ENCODE measurements around the gene FAM98C. TPM values are rescaled to one million over a fixed set of nuclear protein-coding genes. Genes with fewer than 3 reads are reported as not detected.

Gene FAM98C
- polyA plus RNA-seq, 1 donor (not counting 4 experiments of a cell fraction or from before 2014, with no cell fraction given), result 5.8 TPM

- no peak overlapping the region for H3K4me3 ChIP-seq (ENCODE audit: control insufficient read depth in 2 of 3, extremely low read depth in 1 of 3, insufficient read depth in 2 of 3, low read depth in 1 of 3, low read length in 3 of 3)
- H3K27ac ChIP-seq (ENCODE audit: control insufficient read depth, insufficient read depth, low read length), result no peak overlapping the region
- H4K20me1 ChIP-seq (ENCODE audit: control insufficient read depth, extremely low read depth, insufficient read depth, low read length), result no peaks in the 10 kb centered on the region
- TF ChIP-seq CTCF (optimal IDR thresholded peaks at IDR 0.05 in 1 of 3, IDR thresholded peaks at IDR 0.05 in 1 of 3, conservative IDR thresholded peaks at IDR 0.05 in 1 of 3; ENCODE audit: extremely low read depth in 1 of 3, insufficient read depth in 2 of 3, low read length in 3 of 3) (no peak), EZH2 (IDR thresholded peaks at IDR 0.05; ENCODE audit: low read length) (no peak)
- DNase-seq (ENCODE audit: low read depth, low spot score), result no peak
- no peaks in the 10 kb centered on the region for H3K79me2 ChIP-seq (ENCODE audit: control insufficient read depth, insufficient read depth, low read length)
- no peaks in the 10 kb centered on the region for H3K9me3 ChIP-seq (ENCODE audit: control insufficient read depth, low read depth, low read length)
- H3K4me2 ChIP-seq (ENCODE audit: control insufficient read depth, extremely low read depth, insufficient read depth, low read depth, low read length), result no peak overlapping the region
- no peak overlapping the region for H2AFZ ChIP-seq (ENCODE audit: control insufficient read depth, low read length)
- H3K36me3 ChIP-seq (ENCODE audit: control insufficient read depth in 2 of 2, extremely low read depth in 1 of 2, insufficient read depth in 2 of 2, low read length in 2 of 2), result no peaks in the 10 kb centered on the region
- H3K9ac ChIP-seq (ENCODE audit: control insufficient read depth, extremely low read depth, insufficient read depth, low read length), result no peak overlapping the region
- peaks cover 14% of the 10 kb centered on the region for H3K27me3 ChIP-seq (ENCODE audit: control insufficient read depth, extremely low read depth, insufficient read depth, low read length)
- no peaks in the 10 kb centered on the region for H3K9me1 ChIP-seq (ENCODE audit: control insufficient read depth, extremely low read depth, insufficient read depth, low read length)
- dilution Hi-C loops (cut with MboI; ENCODE audit: extremely low pct_ligation_motif_present, low sequenced_read_pairs), result no loop called here
- no peaks in the 10 kb centered on the region for H3K4me1 ChIP-seq (ENCODE audit: control insufficient read depth, extremely low read depth, insufficient read depth, low read length)
- FAIRE-seq, result no peak
Measured at GRCh38 chr19:38437295-38437694, 34.4 kb downstream of the FAM98C start.

GRCh38 chr19:38437917-38438316 lies 35.0 kb downstream of the FAM98C start:
- no peak overlapping the region for H3K4me3 ChIP-seq (ENCODE audit: control insufficient read depth in 2 of 3, extremely low read depth in 1 of 3, insufficient read depth in 2 of 3, low read depth in 1 of 3, low read length in 3 of 3)
- H3K4me1 ChIP-seq (ENCODE audit: control insufficient read depth, extremely low read depth, insufficient read depth, low read length), result no peaks in the 10 kb centered on the region
- H3K9ac ChIP-seq (ENCODE audit: control insufficient read depth, extremely low read depth, insufficient read depth, low read length), result no peak overlapping the region
- H3K27me3 ChIP-seq (ENCODE audit: control insufficient read depth, extremely low read depth, insufficient read depth, low read length), result peaks cover 14% of the 10 kb centered on the region
- TF ChIP-seq CTCF (optimal IDR thresholded peaks at IDR 0.05 in 1 of 3, IDR thresholded peaks at IDR 0.05 in 1 of 3, conservative IDR thresholded peaks at IDR 0.05 in 1 of 3; ENCODE audit: extremely low read depth in 1 of 3, insufficient read depth in 2 of 3, low read length in 3 of 3) (no peak), EZH2 (IDR thresholded peaks at IDR 0.05; ENCODE audit: low read length) (no peak)
- no peaks in the 10 kb centered on the region for H3K9me1 ChIP-seq (ENCODE audit: control insufficient read depth, extremely low read depth, insufficient read depth, low read length)
- DNase-seq (ENCODE audit: low read depth, low spot score), result no peak
- dilution Hi-C loops (cut with MboI; ENCODE audit: extremely low pct_ligation_motif_present, low sequenced_read_pairs), result no loop called here
- no peaks in the 10 kb centered on the region for H3K9me3 ChIP-seq (ENCODE audit: control insufficient read depth, low read depth, low read length)
- H3K27ac ChIP-seq (ENCODE audit: control insufficient read depth, insufficient read depth, low read length), result no peak overlapping the region
- H2AFZ ChIP-seq (ENCODE audit: control insufficient read depth, low read length), result no peak overlapping the region
- H3K4me2 ChIP-seq (ENCODE audit: control insufficient read depth, extremely low read depth, insufficient read depth, low read depth, low read length), result no peak overlapping the region
- FAIRE-seq, result no peak
- no peaks in the 10 kb centered on the region for H3K79me2 ChIP-seq (ENCODE audit: control insufficient read depth, insufficient read depth, low read length)
- H4K20me1 ChIP-seq (ENCODE audit: control insufficient read depth, extremely low read depth, insufficient read depth, low read length), result no peaks in the 10 kb centered on the region
- H3K36me3 ChIP-seq (ENCODE audit: control insufficient read depth in 2 of 2, extremely low read depth in 1 of 2, insufficient read depth in 2 of 2, low read length in 2 of 2), result no peaks in the 10 kb centered on the region

Data from keratinocyte (primary cell).